Suprapubic skin (tissue), 4 donors: ENCODE data around the gene USP48. TPM values are rescaled to one million over a fixed set of nuclear protein-coding genes. Genes with fewer than 3 reads are reported as not detected.
"Not testable (repeated sequence)": the region's sequence is repeated elsewhere in the genome, so short reads cannot be mapped to it uniquely, and the experiment has no call there.

Source experiments
- DNase-seq, 2 donors: peaks; one replicate each; pipeline ENCODE4 v3.0.0-alpha.2; 2019; ENCODE audit warnings: low spot score in 2 of 2
- H3K27ac ChIP-seq: fragments of 200-600 bp; sonication (generic); one replicate; pipeline ENCODE4 v1.5.1; 2019
- H3K27me3 ChIP-seq: fragments of 200-600 bp; sonication (generic); one replicate; pipeline ENCODE4 v1.5.1; 2019
- H3K36me3 ChIP-seq: fragments of 200-600 bp; sonication (generic); one replicate; pipeline ENCODE4 v1.5.1; 2019
- H3K4me1 ChIP-seq: fragments of 200-600 bp; sonication (generic); one replicate; pipeline ENCODE4 v1.5.1; 2019
- H3K4me3 ChIP-seq: fragments of 200-600 bp; sonication (generic); one replicate; pipeline ENCODE4 v1.5.1; 2019; ENCODE audit warnings: mild to moderate bottlenecking
- H3K9me3 ChIP-seq: fragments of 200-600 bp; sonication (generic); one replicate; pipeline ENCODE4 v1.5.1; 2019
- CTCF ChIP-seq, 2 donors: fragments of 200-600 bp in 1 of 2; fragments of 450-650 bp in 1 of 2; sonication (generic) in 1 of 2; IDR thresholded peaks; one replicate each; pipeline ENCODE4 v1.5.1; 2016 to 2019; ENCODE audit warnings: antibody characterized with exemption in 2 of 2, mild to moderate bottlenecking in 1 of 2, moderate library complexity in 1 of 2
- EP300 ChIP-seq: sonication (generic); formaldehyde crosslinking; IDR thresholded peaks from one replicate; pipeline ENCODE4 v1.6.1; 2017; ENCODE audit warnings: antibody characterized with exemption
- POLR2A ChIP-seq, 2 donors: fragments of 450-650 bp; IDR thresholded peaks; one replicate each; pipeline ENCODE4 v1.6.1; 2017; ENCODE audit warnings: antibody characterized with exemption in 2 of 2, mild to moderate bottlenecking in 2 of 2, moderate library complexity in 2 of 2
- POLR2AphosphoS5 ChIP-seq, 3 donors: sonication (generic); formaldehyde crosslinking; IDR thresholded peaks; one replicate each; pipeline ENCODE4 v1.6.1; 2017; ENCODE audit warnings: antibody characterized with exemption in 3 of 3
- WGBS: methylation state at CpG from one replicate; pipeline ENCODE4 v1.1.5; 2018; 5-methylcytosine and 5-hydroxymethylcytosine counted together
- total RNA-seq, 4 donors: library from RNA; depleted of rRNA; stranded (reverse); fragments of >200 nt; gene quantifications; one replicate each; pipeline ENCODE4 v1.1.0, GENCODE V29; 2016

The USP48 gene
- total RNA-seq, 4 donors from 2014 or later, result 27.7 to 151 (median 46.0) TPM

DNA sequence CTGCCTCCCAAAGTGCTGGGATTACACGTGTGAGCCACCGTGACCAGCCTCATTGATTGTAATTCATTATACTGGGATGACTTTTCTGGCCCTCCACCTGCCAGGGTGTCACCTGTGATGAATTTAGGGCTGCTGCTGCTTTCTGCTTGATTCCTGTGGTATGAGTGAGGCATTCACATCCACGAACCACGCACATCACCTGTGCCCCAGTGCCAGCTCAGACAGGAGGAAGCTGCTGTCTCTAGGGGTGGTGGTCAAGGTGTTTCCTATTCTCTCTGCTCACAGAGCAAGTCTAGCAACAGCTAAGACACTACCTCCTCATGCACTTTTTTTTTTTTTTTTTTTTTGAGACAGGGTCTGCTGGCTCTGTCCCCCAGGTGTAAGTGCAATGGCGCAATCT, 16.8 kb upstream of the USP48 start:
- no peaks in the 10 kb centered on the region for H3K27me3 ChIP-seq
- no peaks in the 10 kb centered on the region for H3K4me1 ChIP-seq
- no peak overlapping the region for H3K4me3 ChIP-seq
- no peak for DNase-seq
- no peak overlapping the region for H3K27ac ChIP-seq
- TF ChIP-seq EP300 (no peak), POLR2A (IDR thresholded peaks at IDR 0.05) (no peak), CTCF (IDR thresholded peaks at IDR 0.05) (no peak), POLR2AphosphoS5 (IDR thresholded peaks at IDR 0.05) (no peak)
- 81% methylated on average over 5 of the region's 5 CpGs for WGBS
- no peaks in the 10 kb centered on the region for H3K36me3 ChIP-seq
- no peaks in the 10 kb centered on the region for H3K9me3 ChIP-seq

GRCh38 chr1:21795075-21795474, 12.1 kb upstream of the USP48 start:
- 88% methylated on average over 6 of the region's 6 CpGs for WGBS
- no peaks in the 10 kb centered on the region for H3K36me3 ChIP-seq
- H3K27ac ChIP-seq, result no peak overlapping the region
- TF ChIP-seq POLR2A (IDR thresholded peaks at IDR 0.05) (no peak), POLR2AphosphoS5 (IDR thresholded peaks at IDR 0.05) (no peak), CTCF (IDR thresholded peaks at IDR 0.05) (no peak), EP300 (no peak)
- no peak for DNase-seq
- no peaks in the 10 kb centered on the region for H3K9me3 ChIP-seq
- no peak overlapping the region for H3K4me3 ChIP-seq
- no peaks in the 10 kb centered on the region for H3K4me1 ChIP-seq
- no peaks in the 10 kb centered on the region for H3K27me3 ChIP-seq

GRCh38 chr1:21794656-21795055, 11.7 kb upstream of the USP48 start:
- DNase-seq, result no peak
- TF ChIP-seq EP300, result no peak
- no peaks in the 10 kb centered on the region for H3K9me3 ChIP-seq
- H3K27me3 ChIP-seq, result no peaks in the 10 kb centered on the region
- 89% methylated on average over 2 of the region's 2 CpGs for WGBS
- H3K36me3 ChIP-seq, result no peaks in the 10 kb centered on the region
- no peaks in the 10 kb centered on the region for H3K4me1 ChIP-seq
- no peak overlapping the region for H3K4me3 ChIP-seq
- H3K27ac ChIP-seq, result no peak overlapping the region

GRCh38 chr1:21793104-21793503, 10.2 kb upstream of the USP48 start:
- no peaks in the 10 kb centered on the region for H3K27me3 ChIP-seq
- WGBS, result 86% methylated on average over 2 of the region's 2 CpGs
- TF ChIP-seq CTCF (IDR thresholded peaks at IDR 0.05) (no peak), EP300 (no peak), POLR2AphosphoS5 (IDR thresholded peaks at IDR 0.05) (no peak), POLR2A (IDR thresholded peaks at IDR 0.05) (no peak)
- no peak overlapping the region for H3K4me3 ChIP-seq
- no peak for DNase-seq
- no peaks in the 10 kb centered on the region for H3K36me3 ChIP-seq
- no peaks in the 10 kb centered on the region for H3K4me1 ChIP-seq
- H3K9me3 ChIP-seq, result no peaks in the 10 kb centered on the region
- H3K27ac ChIP-seq, result no peak overlapping the region

DNA sequence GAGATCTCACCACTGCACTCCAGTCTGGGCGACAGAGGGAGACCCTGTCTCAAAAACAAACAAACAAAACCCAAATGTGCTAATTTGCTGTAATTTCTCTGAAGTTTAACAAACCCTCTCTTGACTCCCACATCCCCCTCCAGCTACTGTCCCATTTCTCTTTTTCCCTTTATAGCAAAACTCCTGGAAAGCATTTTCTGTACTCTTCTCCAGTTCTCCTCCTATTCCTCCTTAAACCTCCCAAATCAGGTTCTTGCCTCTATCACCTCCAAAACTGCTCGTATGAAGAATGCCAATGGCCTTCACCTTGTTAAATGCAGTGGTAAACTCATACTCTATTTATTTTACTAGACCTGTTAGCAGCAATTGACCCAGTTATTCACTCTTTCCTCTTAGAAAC, 3.7 kb upstream of the USP48 start:
- WGBS, result 86% methylated on average over 2 of the region's 2 CpGs
- Histone ChIP-seq H3K36me3 (no peaks in the 10 kb centered on the region), H3K27me3 (no peaks in the 10 kb centered on the region), H3K27ac (no peak overlapping the region), H3K4me3 (no peak overlapping the region), H3K4me1 (peaks cover 12% of the 10 kb centered on the region), H3K9me3 (no peaks in the 10 kb centered on the region)
- DNase-seq, result no peak
- TF ChIP-seq CTCF (IDR thresholded peaks at IDR 0.05), result no peak
- TF ChIP-seq POLR2A (IDR thresholded peaks at IDR 0.05), result no peak
- no peak for TF ChIP-seq EP300
- no peak for TF ChIP-seq POLR2AphosphoS5 (IDR thresholded peaks at IDR 0.05)

DNA sequence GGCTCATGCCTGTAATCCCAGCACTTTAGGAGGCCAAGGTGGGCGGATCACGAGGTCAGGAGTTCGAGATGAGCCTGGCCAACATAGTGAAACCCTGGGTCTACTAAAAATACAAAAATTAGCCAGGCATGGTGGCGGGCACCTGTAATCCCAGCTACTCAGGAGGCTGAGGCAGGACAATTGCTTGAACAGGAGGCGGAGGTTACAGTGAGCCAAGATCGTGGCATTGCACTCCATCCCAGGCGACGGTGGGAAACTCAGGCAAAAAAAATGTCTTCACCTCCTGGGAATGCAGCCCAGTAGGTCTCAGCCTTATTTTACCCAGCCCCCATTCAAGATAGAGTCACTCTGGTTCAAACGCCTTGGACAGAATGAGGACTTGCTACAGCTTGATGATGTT, 2.8 kb upstream of the USP48 start:
- DNase-seq, H3K36me3 ChIP-seq, H3K4me3 ChIP-seq, H3K27ac ChIP-seq, H3K9me3 ChIP-seq, H3K27me3 ChIP-seq: not testable (repeated sequence)
- H3K4me1 ChIP-seq, result peaks cover 21% of the 10 kb centered on the region
- WGBS, result 92% methylated on average over 9 of the region's 9 CpGs
